UCSD-AML1 (cell line): ENCODE data around the gene SEMA6B.

Experiments used
- DNase-seq: peaks from one replicate; lab custom pipeline; 2025; ENCODE audit not compliant: unreplicated experiment; lab: John Stamatoyannopoulos, UW

SEMA6B gene

GRCh38 chr19:4588291-4588761 lies 28.8 kb upstream of the SEMA6B start:
- DNase-seq: no peak

- DNase-seq: no peak
These were observed 28.0 kb upstream of the SEMA6B start for GRCh38 chr19:4587527-4587926.

- no peak for DNase-seq
These were observed 27.2 kb upstream of the SEMA6B start for GRCh38 chr19:4586691-4587090.

- DNase-seq: no peak
These were observed 26.8 kb upstream of the SEMA6B start for GRCh38 chr19:4586245-4586644.

- no peak for DNase-seq
These were observed 26.1 kb upstream of the SEMA6B start for GRCh38 chr19:4585556-4585955.

GRCh38 chr19:4584670-4585460 lies 25.4 kb upstream of the SEMA6B start:
- no peak for DNase-seq

GRCh38 chr19:4583961-4584669 lies 24.6 kb upstream of the SEMA6B start:
- peak; percentile 35 for DNase-seq

GRCh38 chr19:4582980-4583842 lies 23.7 kb upstream of the SEMA6B start:
- DNase-seq: peak; percentile 38

- peak; percentile 26 for DNase-seq
These were observed 22.4 kb upstream of the SEMA6B start for GRCh38 chr19:4581666-4582553.

GRCh38 chr19:4580961-4581665 lies 21.6 kb upstream of the SEMA6B start:
- no peak for DNase-seq

GRCh38 chr19:4580021-4580901 lies 20.8 kb upstream of the SEMA6B start:
- no peak for DNase-seq

GRCh38 chr19:4579389-4579788 lies 19.9 kb upstream of the SEMA6B start:
- DNase-seq: no peak

GRCh38 chr19:4578552-4579248 lies 19.2 kb upstream of the SEMA6B start:
- no peak for DNase-seq

GRCh38 chr19:4577020-4577782 lies 17.7 kb upstream of the SEMA6B start:
- peak; percentile 33 for DNase-seq

GRCh38 chr19:4576016-4576933 lies 16.8 kb upstream of the SEMA6B start:
- DNase-seq: peak; percentile 49

GRCh38 chr19:4575267-4576015 lies 16.0 kb upstream of the SEMA6B start:
- DNase-seq: no peak
